Fibroblast of skin of left quadriceps (primary cell): ENCODE results near the gene TMEM30A.

Experiments used
- DNase-seq, 2 experiments: peaks; one replicate each; pipeline ENCODE4 v3.0.0-alpha.2; 2013; ENCODE audit warnings: low read depth in 2 of 2

Gene TMEM30A

DNA sequence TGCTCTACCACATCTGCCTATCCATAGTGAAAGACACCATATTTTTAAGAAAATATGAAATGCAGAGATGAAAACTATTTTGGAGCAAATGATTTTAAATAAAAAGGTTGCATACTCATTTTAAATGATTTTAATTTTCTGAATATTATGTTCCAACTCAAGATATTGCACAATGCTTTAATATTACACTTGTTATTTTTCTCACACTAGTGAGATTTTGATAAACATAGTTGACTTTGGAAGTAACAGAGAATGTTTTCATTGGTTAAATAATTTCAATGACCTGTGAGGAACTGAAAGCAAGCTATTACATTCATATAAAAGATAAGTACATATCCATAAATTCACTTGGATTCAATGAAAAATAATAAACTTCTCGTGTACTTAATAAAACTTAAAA, 7.2 kb upstream of the TMEM30A start:
- DNase-seq, result no peak

DNA sequence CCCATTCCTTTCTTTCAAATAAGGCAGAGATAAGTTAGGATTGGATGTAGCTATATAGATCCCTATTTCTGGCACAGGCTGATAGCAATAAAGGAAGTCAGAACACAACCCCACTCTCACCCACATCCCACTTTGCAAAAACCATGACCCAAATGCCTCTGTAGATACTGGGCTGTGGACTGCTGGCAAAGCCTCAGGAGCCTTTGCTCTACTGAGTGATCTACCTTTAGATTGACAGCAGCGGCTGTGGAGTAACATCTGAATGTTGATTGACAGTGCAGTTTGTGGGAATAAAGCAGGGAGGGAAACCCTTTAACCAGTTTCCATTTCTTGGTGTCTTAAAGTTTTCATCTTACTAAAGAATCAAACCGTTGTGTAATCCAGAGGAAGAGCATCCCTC, 6.7 kb upstream of the TMEM30A start:
- no peak for DNase-seq

DNA sequence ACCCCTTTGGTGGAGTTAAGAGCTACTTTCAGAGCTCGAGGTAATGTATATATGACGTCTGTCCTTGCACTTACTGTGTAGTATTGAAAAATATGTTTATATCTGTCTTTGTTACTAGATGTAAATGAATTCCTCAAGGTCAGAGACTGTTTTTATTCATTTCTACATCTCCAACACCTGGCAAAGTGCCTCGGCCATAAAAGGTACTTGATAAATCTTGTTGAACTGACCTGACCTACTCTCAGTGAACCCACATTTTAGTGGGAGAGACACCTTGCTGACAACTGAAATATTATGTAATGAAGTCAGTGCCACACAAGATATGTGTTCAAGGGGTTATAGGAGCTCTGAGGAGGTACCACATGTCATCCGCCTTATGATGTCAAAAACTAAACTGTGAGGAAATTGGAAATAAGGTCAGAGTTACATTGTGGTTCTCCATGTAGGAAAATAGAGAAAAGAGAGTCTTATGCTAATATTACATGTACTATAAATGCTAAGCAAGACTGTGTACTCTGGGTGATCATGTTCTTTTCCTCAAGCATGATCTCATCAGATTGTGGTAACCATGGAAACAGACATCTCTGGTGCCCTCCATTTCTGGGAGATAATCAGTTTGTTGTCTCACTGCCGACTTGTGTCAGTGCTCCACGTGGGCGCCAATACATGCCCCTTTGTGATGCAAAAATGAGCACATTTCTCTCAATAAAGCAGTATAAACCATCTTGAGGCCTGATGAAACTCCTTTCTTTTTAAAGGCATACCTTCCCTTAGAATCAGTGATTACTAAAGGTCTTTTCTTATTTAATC, 5.7 kb upstream of the TMEM30A start:
- no peak for DNase-seq

DNA sequence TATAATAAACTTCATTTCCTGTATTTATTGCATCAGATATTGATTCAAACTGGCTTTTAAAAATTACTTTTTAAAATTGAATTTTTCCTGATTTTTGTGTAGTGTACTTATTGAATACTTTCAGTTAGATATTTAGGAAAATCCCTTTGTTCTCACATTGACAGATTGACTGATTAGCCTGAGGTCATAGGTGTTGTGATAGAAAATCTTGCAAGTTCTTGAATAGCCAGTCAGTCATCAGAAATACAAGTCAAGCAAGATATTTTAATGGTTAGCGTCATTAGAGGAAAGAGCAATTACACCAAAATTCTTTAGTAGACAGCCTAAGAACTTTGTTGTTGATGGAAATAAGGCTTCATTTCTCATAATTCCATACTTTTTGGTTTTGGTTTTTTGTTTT, 3.4 kb upstream of the TMEM30A start:
- no peak for DNase-seq

DNA sequence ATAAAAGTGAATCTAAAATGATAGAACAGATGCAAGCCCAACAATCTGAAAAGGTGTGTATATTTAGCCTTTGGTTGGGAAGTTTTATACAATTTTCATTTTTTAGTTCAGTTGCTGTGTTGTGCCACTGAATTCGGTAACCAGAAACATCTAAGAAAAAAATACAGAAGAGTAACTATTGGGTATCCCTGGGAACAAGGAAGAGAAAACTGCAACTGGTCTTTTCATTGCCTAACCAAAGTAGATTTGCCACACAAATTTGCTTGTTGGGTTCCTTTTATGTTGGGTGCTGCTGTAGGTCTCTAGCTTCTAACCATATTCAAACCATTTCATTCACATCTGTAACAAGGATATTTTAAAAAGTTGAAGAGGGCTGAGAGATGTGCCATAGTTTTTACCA, 2.8 kb upstream of the TMEM30A start:
- DNase-seq, result no peak

DNA sequence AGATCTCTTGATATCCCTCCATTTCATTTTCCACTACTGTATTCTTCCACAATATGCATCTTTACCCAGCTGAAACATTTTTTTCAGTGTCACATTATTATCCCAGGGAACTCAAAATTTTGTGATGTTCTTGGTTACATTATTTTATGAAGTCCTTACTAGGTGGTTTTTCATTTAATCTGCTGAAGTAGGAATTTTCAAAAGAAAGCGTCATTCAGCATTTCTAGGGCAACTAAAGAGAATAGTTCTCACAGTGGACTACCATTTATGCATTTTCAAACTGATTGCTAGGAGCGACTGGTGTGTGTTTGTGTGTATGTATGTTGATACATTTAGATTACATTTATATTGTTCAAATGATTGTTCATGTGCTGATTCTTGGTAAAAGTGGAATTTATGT, 2.4 kb upstream of the TMEM30A start:
- DNase-seq, result no peak

DNA sequence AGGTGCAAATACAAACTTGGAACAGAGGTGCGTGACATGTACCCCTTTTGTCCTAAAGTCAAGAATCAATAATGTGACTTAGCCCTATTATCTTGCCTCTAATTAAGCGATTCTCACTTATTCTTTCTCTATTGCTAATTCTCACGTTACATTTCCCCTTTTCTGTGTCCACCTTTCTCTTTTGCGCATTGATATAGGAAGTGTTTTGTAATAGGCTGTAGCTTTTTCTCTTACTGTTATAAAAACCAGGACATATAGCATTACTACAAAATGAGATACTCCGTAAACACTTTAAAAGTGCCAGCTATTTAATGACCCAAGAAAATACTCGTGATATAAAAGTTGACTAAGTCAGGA, 669 bp upstream of the TMEM30A start:
- DNase-seq, result no peak

DNA sequence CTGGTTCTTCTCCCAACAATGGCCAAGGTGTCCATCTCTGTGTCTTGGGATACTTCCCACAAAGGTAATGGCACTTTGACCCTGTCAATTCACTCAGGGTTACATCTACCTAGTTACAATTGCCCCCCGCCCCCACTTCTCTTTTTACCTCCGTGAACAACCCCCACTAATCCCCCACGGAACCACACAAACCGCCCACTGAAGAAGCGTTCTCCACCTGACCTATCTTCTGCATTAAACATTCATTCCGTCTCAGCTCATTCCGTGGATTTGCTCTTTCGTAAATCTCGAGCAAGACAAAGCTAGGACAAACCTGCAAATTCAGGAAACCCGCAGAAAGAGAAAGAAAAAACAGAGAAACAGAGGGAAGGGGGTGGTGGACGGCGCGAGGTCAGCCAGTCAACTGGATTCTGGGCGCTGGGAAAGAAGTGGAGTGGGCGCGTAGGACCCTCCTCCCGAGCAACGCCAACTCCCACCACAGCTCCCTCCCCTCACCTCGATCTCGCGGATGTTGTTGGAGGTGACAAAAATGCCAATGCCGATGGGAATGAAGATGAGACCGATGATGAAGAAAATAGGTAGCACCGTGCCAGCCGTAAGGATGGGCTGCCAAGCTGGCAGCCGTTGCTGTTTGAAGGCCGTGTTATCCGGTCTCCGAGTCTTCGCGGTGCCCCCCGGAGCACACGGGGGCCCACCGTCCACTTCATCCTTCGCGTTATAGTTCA, 523 bp downstream of the TMEM30A start:
- no peak for DNase-seq

DNA sequence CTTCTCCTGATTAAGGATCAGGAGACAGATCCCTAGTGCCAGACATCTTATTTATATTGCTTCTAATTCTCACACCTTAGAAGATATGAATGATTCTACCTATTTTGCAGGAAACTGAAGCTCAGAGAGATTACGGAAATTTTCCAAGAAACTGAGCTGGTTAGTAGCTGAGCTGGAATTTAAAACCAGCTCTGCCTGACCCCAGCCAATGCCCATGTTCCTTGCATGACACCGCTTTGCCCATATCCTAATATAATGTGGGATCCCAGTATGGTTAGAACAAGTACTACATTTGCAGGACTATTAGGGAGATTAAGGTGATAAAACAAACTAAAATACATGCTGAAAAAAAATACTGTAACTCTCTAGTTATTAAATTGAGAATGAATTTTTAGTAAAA, 1.9 kb downstream of the TMEM30A start:
- no peak for DNase-seq

DNA sequence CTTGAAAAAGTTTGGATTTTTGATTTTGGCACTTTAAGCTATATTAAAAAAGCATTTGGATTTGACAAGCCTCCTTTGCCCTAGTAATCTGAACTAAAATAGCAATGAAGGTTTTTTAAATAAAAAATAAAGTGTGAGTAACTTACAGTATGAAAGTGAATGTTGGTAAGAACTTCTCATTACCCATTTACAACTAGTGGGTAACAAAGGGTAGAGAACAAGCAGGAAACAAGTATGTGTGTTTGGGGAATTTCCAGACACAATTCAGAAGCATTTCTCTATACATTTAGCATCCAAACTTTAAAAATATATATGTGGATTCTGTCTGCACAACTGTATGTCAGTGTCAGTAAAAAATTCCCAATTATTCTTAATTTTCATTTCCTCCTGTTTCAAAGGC, 2.9 kb downstream of the TMEM30A start:
- DNase-seq, result no peak

DNA sequence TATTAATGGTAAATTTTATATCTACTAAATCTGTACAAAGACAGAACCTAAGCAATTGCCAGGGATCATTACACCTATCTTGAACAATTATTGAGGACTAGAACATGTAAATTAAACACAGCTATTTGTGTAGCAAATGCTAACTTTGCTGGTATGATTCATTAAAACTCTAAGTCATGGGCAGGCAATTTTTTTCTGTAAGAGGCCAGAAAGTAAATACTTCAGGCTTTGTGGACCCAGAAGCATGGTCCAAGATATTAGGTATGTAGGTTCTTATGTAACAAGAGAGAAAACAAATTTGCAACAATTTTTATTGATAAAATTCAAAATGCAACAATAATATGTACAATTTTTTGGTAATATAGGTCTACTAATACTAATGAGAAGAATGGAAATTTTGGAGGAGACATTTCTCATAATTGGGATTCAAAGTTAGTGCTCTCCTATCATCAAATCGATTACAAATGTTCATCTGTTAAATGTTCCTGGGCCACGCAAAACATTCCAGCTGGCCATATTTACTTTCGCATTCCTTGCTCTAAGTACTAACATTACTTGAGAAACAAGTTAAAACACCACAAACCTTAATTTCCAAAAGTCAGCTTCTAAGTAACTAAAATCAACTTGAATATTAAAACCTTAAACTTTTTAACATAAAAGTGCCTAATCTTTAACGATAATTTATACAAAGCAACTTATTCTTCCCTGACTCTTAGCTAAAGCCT, 4.3 kb downstream of the TMEM30A start:
- no peak for DNase-seq

DNA sequence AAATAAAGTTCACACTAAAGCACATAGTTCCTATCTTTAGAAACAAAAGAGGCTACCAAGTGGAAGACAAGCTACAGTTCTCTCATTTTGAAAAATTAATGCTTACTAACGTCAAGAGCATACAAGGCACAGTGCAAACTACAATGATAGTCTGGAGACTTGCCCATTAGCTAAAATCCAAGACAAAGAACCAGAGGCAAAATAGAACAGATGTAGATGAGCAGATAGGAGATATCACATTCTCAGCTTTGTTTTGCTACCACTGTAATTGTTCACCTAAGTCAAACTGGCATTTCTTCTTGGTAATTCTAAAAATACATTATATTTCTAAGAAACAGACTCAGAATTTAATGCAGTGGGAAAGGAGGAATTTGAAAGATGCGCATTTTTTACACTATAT, 5.2 kb downstream of the TMEM30A start:
- DNase-seq, result no peak

DNA sequence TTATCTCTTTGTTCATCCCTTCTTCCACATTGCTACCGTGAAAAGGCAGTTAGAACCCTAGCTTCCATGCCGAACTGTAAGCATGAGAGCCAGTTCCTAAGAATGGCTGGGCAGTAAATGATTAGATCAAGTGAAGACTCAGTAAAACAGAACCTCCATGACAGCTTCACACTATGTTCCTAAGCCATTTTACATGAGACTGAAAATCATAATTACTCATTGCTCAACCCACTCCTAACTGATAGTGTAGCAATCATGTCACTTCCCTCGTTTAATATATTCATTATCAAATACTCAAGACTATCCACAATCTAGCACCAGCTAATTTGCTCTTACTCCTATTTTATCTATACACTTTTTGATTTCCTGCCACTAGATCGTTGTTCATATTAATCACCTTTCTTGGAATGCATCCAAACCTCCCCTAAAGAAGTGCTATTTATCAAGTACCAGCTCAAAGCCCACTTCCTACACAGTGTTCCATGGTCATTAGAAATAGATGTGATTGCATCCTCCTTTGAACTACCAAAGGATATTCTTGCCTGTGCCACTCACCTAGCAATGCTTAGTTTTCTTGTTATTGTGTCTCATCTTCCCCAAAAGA, 6.0 kb downstream of the TMEM30A start:
- no peak for DNase-seq

DNA sequence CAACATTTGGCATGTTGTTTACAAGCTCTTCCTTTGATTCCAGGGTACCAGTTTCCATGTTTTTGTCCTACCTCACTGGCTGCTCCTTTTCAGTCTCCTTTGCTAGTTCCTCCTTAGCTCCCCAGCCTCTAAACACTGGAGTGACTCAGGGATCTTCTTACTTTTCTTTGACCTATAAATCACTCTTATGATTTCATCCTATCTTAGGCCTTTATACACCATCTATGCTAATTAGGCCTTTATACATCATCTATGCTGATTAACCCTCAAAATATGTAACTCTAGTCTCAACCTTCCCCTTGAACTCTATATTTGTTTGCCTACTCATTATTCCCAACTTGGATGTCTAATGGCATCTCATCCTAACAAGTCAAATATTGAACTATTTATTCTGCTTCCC, 9.5 kb downstream of the TMEM30A start:
- peak; percentile 81 for DNase-seq

DNA sequence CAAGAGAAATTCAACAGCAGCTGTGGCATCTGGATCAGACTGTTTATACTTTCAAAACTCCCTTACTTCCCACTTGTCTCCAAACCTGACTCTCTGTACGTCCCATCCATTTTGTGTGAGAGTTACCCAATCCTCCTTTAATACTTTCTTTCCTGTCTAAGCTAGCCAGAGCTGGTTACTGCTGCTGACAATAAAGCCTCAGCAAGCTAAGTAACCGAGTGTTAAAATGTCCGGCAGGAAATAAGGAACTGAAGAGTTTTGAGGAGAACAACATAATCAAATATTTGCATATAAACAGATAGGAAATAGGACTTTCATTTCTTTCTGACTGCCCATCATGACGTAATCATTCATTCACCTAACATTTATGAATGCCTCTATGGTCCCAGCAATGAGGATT, 11.6 kb downstream of the TMEM30A start:
- no peak for DNase-seq

DNA sequence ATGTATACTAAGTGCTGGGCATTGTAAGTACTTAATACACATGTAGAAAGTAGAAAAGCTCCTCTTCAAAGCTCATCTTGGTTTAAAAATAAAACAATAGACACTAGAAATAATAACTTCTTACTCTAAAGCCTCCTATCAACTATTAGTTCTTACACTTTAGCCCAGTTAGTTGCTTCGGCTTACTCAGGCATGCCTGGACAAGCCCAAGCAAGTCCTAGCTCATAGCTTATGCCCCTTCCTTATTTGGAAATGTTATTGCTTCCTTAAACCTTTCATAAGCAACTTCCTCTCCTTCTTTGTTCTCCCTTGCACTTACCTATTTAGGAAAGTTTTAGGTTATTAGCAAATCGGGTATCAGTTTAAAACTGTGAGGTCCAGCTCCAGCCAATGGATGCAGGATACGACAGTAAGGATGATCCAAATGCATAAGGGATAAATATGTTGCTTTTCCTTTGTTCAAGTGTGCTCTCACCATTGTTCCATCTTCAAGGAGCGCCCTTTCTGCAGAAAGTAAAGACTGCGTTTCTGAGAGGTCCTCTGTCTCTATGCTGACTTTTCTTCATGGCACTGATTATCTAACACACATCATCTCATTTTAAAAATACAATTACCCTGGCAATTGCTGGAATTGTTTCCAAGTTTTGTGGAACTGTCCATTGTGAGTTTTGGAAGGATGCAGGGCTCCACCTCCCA, 12.3 kb downstream of the TMEM30A start:
- no peak for DNase-seq

DNA sequence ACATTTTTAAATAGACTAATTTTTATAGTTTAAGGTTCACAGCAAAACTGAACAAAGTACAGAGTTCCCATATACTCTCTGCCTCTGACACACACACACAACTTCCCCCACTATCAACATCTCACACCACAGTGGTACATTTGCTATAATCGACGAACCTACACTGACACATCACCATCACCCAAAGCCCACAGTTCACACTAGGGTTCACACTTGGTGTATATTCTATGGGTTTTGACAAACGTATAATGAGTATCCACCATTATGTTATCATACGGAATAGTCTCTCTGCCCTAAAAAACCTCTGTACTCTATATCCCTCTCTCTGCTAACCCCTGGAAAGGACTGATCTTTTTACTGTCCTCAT, 15.6 kb downstream of the TMEM30A start:
- no peak for DNase-seq

DNA sequence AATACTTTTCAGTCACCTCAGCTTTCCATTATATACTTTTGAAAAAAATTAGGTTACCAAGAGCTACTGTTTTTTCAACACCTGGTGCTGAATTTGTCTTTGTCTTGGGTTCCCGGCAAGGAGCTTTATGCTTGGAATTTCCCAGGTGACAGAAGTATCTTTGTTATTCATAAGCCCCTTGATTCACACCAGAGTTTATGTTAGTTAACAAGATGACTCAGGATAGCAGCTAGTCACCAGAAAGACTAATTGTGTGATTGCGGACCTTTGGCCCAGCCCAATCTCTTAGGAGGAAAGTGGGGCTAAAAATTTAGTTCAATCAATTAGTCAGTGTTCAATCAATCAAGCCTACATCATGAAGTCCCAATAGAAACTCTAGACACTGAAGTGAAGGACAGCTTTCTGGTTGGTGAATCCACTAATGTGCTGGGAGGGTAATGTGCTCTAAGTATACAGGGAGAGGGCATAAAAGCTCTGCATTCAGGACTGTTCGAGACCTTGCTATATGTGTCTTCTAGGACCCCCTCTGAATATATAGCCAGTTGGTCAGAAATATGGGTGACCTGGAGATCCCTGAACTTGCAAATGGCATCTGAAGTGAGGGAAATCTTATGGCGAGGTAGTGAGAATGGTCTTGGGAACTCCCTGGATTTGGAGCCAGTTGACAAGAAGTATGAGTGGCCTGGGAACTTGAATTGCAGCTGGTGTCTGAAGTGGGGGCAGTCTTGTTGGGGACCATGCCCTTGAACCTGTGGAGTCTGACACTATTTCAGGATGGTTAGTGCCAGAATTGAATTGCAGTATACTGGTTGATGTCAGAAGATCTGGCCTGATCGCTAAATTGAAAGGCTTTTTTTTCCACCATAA, 16.2 kb downstream of the TMEM30A start:
- no peak for DNase-seq

DNA sequence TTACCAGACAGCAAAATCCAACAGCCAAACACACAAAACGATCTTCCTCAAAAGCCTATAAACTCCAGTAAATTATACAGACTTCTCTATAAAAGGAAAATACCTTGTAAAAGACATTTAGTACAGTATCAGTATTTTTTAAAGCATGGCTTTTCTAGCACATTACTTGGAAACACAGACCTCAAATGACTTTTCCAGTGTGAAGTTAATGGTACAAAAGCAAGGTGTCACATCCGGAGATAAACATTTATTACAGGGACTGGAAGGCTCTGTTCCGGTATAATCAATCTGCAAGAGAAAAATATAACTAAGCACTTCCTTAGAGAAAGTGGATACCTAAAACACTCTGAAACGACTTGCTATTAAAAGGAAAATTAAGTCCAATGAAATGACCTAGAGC, 17.1 kb downstream of the TMEM30A start:
- no peak for DNase-seq

DNA sequence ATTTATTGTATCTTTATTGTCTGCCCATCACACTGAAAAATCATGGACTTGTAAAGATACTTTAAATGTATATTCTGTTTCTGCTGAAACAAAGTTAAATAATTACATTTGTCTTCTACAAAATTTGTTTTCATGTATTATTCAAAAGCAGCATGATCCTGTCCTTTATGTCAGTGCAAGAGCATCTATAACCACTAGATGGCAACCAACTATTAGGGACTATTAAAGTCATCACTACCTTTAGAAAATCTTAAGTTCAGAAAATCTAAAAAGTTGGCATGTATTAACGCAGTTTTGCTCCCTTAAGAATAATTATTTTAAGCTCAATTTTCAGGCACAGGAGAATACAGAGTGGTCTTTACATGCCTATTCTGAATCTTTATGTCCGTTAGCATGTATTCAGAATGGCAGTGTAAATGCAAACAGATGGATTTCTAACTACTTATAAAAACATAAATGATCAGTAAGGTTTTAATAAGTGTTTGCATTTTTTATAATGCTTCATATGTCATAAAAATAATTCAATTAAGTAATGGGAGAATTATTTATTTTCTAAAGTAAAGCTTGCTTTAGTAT, 17.8 kb downstream of the TMEM30A start:
- DNase-seq, result no peak

DNA sequence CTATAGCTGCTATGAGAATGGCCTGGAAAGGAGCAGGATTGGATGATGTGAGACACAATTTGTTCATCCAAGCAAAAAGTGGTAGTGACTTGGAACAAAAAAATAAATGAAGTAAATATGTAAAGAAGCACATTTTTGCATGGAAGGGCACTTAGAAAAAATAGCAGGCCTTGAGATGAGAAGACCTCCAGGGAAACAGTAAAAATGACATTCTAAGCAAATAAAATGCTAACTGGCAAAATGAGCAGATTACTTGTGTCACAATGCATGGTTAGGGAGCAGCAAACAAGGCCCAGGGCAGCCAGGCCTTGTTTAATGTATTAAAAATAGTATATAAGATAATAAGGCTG, 21.2 kb downstream of the TMEM30A start:
- DNase-seq, result no peak
